ENCODE results near the gene NOS1AP.

NOS1AP gene

GRCh38 chr1:162145966-162146696 is 76.6 kb downstream of the NOS1AP start:
- no peaks in the 10 kb centered on the region for H3K36me3 Mint-ChIP-seq
- no peaks in the 10 kb centered on the region for H3K4me1 Mint-ChIP-seq (ENCODE audit: low read depth)
- no peak overlapping the region for H3K27ac Mint-ChIP-seq
- no peaks in the 10 kb centered on the region for H3K9me3 Mint-ChIP-seq (ENCODE audit: low read depth)
- no peak overlapping the region for H3K4me3 Mint-ChIP-seq
- H3K27me3 Mint-ChIP-seq: peaks cover 11% of the 10 kb centered on the region

- no peaks in the 10 kb centered on the region for H3K9me3 Mint-ChIP-seq (ENCODE audit: low read depth)
- H3K4me3 Mint-ChIP-seq: no peak overlapping the region
- H3K27me3 Mint-ChIP-seq: peaks cover 8% of the 10 kb centered on the region
- no peak overlapping the region for H3K27ac Mint-ChIP-seq
- H3K36me3 Mint-ChIP-seq: no peaks in the 10 kb centered on the region
- H3K4me1 Mint-ChIP-seq (ENCODE audit: low read depth): no peaks in the 10 kb centered on the region
Observed at GRCh38 chr1:162147760-162148159, 78.3 kb downstream of the NOS1AP start.

- peaks cover 6% of the 10 kb centered on the region for H3K27me3 Mint-ChIP-seq
- H3K4me1 Mint-ChIP-seq (ENCODE audit: low read depth): no peaks in the 10 kb centered on the region
- no peak overlapping the region for H3K27ac Mint-ChIP-seq
- no peaks in the 10 kb centered on the region for H3K9me3 Mint-ChIP-seq (ENCODE audit: low read depth)
- no peaks in the 10 kb centered on the region for H3K36me3 Mint-ChIP-seq
- no peak overlapping the region for H3K4me3 Mint-ChIP-seq
Observed at GRCh38 chr1:162150112-162150511, 80.6 kb downstream of the NOS1AP start.

- Mint-ChIP-seq H3K27me3 (peaks cover 6% of the 10 kb centered on the region), H3K4me1 (ENCODE audit: low read depth) (no peaks in the 10 kb centered on the region)
Observed at GRCh38 chr1:162151900-162152829, 82.7 kb downstream of the NOS1AP start.

GRCh38 chr1:162153374-162153773 is 83.9 kb downstream of the NOS1AP start:
- H3K4me3 Mint-ChIP-seq: no peak overlapping the region
- peaks cover 6% of the 10 kb centered on the region for H3K27me3 Mint-ChIP-seq
- no peaks in the 10 kb centered on the region for H3K9me3 Mint-ChIP-seq (ENCODE audit: low read depth)
- no peaks in the 10 kb centered on the region for H3K4me1 Mint-ChIP-seq (ENCODE audit: low read depth)
- no peak overlapping the region for H3K27ac Mint-ChIP-seq
- H3K36me3 Mint-ChIP-seq: no peaks in the 10 kb centered on the region

More at GRCh38 chr1:162151900-162152829, 82.7 kb downstream of the NOS1AP start:
- H3K36me3 Mint-ChIP-seq: no peaks in the 10 kb centered on the region
- no peaks in the 10 kb centered on the region for H3K9me3 Mint-ChIP-seq (ENCODE audit: low read depth)
- no peak overlapping the region for H3K4me3 Mint-ChIP-seq
- no peak overlapping the region for H3K27ac Mint-ChIP-seq

- no peak overlapping the region for H3K4me3 Mint-ChIP-seq
- no peaks in the 10 kb centered on the region for H3K36me3 Mint-ChIP-seq
- no peaks in the 10 kb centered on the region for H3K4me1 Mint-ChIP-seq (ENCODE audit: low read depth)
- no peak overlapping the region for H3K27ac Mint-ChIP-seq
- H3K9me3 Mint-ChIP-seq (ENCODE audit: low read depth): no peaks in the 10 kb centered on the region
- no peaks in the 10 kb centered on the region for H3K27me3 Mint-ChIP-seq
Observed at GRCh38 chr1:162157469-162157868, 88.0 kb downstream of the NOS1AP start.

GRCh38 chr1:162158624-162159271 is 89.3 kb downstream of the NOS1AP start:
- H3K36me3 Mint-ChIP-seq: no peaks in the 10 kb centered on the region
- H3K27ac Mint-ChIP-seq: no peak overlapping the region
- H3K4me3 Mint-ChIP-seq: no peak overlapping the region
- H3K9me3 Mint-ChIP-seq (ENCODE audit: low read depth): no peaks in the 10 kb centered on the region
- no peaks in the 10 kb centered on the region for H3K4me1 Mint-ChIP-seq (ENCODE audit: low read depth)
- peaks cover 3% of the 10 kb centered on the region for H3K27me3 Mint-ChIP-seq

GRCh38 chr1:162159515-162159914 is 90.0 kb downstream of the NOS1AP start:
- Mint-ChIP-seq H3K36me3 (peaks cover under 1% of the 10 kb centered on the region), H3K27ac (no peak overlapping the region), H3K9me3 (ENCODE audit: low read depth) (no peaks in the 10 kb centered on the region), H3K4me3 (no peak overlapping the region), H3K4me1 (ENCODE audit: low read depth) (no peaks in the 10 kb centered on the region), H3K27me3 (peaks cover 5% of the 10 kb centered on the region)

- H3K9me3 Mint-ChIP-seq (ENCODE audit: low read depth): no peaks in the 10 kb centered on the region
- H3K36me3 Mint-ChIP-seq: peaks cover 2% of the 10 kb centered on the region
- no peaks in the 10 kb centered on the region for H3K4me1 Mint-ChIP-seq (ENCODE audit: low read depth)
- H3K27me3 Mint-ChIP-seq: peaks cover 17% of the 10 kb centered on the region
- H3K4me3 Mint-ChIP-seq: no peak overlapping the region
- H3K27ac Mint-ChIP-seq: no peak overlapping the region
Observed at GRCh38 chr1:162161916-162162550, 92.5 kb downstream of the NOS1AP start.

- peaks cover 21% of the 10 kb centered on the region for H3K27me3 Mint-ChIP-seq
Observed at GRCh38 chr1:162165528-162165927, 96.0 kb downstream of the NOS1AP start.

GRCh38 chr1:162166917-162167615 is 97.6 kb downstream of the NOS1AP start:
- peaks cover 2% of the 10 kb centered on the region for H3K36me3 Mint-ChIP-seq
- H3K27me3 Mint-ChIP-seq: peaks cover 27% of the 10 kb centered on the region
- no peak overlapping the region for H3K27ac Mint-ChIP-seq
- no peaks in the 10 kb centered on the region for H3K9me3 Mint-ChIP-seq (ENCODE audit: low read depth)
- H3K4me3 Mint-ChIP-seq: no peak overlapping the region
- no peaks in the 10 kb centered on the region for H3K4me1 Mint-ChIP-seq (ENCODE audit: low read depth)

More at GRCh38 chr1:162165528-162165927, 96.0 kb downstream of the NOS1AP start:
- Mint-ChIP-seq H3K9me3 (ENCODE audit: low read depth) (no peaks in the 10 kb centered on the region), H3K36me3 (peaks cover 2% of the 10 kb centered on the region), H3K4me1 (ENCODE audit: low read depth) (no peaks in the 10 kb centered on the region), H3K4me3 (no peak overlapping the region), H3K27ac (no peak overlapping the region)

GRCh38 chr1:162168261-162168660 is 98.8 kb downstream of the NOS1AP start:
- no peaks in the 10 kb centered on the region for H3K9me3 Mint-ChIP-seq (ENCODE audit: low read depth)
- no peak overlapping the region for H3K27ac Mint-ChIP-seq
- no peaks in the 10 kb centered on the region for H3K4me1 Mint-ChIP-seq (ENCODE audit: low read depth)
- H3K36me3 Mint-ChIP-seq: peaks cover 2% of the 10 kb centered on the region
- H3K4me3 Mint-ChIP-seq: no peak overlapping the region
- H3K27me3 Mint-ChIP-seq: peaks cover 27% of the 10 kb centered on the region

GRCh38 chr1:162169031-162169790 is 99.7 kb downstream of the NOS1AP start:
- no peaks in the 10 kb centered on the region for H3K4me1 Mint-ChIP-seq (ENCODE audit: low read depth)

More at GRCh38 chr1:162169031-162169790, 99.7 kb downstream of the NOS1AP start:
- H3K9me3 Mint-ChIP-seq (ENCODE audit: low read depth): no peaks in the 10 kb centered on the region
- no peak overlapping the region for H3K27ac Mint-ChIP-seq
- H3K36me3 Mint-ChIP-seq: peaks cover 2% of the 10 kb centered on the region
- no peak overlapping the region for H3K4me3 Mint-ChIP-seq
- peaks cover 24% of the 10 kb centered on the region for H3K27me3 Mint-ChIP-seq
